GM13976 (cell line): ENCODE measurements around the gene UBALD2.

Experiments
- DNase-seq: peaks from one replicate; pipeline ENCODE4 v3.0.0; 2012; ENCODE audit warnings: low spot score
- in situ Hi-C: fragments of 300-500 bp; cut with MboI; formaldehyde crosslinking; loops from one replicate; pipeline ENCODE4 v1.12.0; 2022; ENCODE audit warnings: low sequenced_read_pairs, mixed read lengths, inconsistent platforms; ENCODE audit not compliant: unreplicated experiment
- TF ChIP-seq, protein P1 (sequence below): IDR thresholded peaks from 2 replicates; pipeline ENCODE4 v1.5.1; 2012; ENCODE audit warnings: borderline replicate concordance, mild to moderate bottlenecking; ENCODE audit not compliant: insufficient read depth; ENCODE audit errors: extremely low read depth, missing control alignments, control extremely low read depth

The UBALD2 gene

DNA sequence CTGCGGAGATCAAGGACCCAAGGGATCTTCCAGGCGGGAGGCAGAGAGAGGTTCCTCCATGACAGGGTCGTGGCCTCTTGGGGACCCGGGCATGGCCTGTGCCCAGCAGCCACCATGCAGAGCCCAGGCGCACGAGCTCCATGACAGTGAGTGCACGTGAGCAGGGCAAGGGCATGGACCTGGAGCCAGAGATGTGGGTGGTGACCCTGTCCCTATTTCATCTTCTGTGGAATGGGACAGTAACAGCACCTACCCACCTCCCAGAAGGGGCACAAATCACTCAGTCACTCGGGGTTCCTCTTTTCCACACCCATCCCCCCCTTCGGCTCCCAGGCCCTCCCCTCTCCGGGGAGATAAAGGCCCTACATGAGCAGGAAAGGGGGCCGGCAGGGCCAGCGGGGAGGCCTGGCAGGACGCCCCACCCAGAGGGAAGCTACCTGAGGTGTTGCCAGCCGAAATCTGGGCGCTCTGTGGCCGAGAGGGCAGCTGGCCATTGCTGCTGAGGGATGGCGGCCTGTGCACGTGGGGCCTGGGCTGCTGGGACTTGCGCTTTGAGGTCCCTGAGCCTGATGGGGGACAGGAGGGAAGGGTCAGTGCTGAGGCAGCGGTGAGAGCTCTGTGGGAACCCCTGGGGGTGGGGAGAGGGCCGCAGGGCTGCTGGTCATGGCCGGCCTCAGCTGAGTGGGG lies 10.4 kb downstream of the UBALD2 start:
- in situ Hi-C loops: loop anchor here (25.0 kb wide), 1 partner anchor 363 kb away; the partner anchor contains the start of gene MRPL38
- TF ChIP-seq, protein P1, sequence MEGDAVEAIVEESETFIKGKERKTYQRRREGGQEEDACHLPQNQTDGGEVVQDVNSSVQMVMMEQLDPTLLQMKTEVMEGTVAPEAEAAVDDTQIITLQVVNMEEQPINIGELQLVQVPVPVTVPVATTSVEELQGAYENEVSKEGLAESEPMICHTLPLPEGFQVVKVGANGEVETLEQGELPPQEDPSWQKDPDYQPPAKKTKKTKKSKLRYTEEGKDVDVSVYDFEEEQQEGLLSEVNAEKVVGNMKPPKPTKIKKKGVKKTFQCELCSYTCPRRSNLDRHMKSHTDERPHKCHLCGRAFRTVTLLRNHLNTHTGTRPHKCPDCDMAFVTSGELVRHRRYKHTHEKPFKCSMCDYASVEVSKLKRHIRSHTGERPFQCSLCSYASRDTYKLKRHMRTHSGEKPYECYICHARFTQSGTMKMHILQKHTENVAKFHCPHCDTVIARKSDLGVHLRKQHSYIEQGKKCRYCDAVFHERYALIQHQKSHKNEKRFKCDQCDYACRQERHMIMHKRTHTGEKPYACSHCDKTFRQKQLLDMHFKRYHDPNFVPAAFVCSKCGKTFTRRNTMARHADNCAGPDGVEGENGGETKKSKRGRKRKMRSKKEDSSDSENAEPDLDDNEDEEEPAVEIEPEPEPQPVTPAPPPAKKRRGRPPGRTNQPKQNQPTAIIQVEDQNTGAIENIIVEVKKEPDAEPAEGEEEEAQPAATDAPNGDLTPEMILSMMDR: no peak
- DNase-seq: no peak

GRCh38 chr17:76276069-76276431 lies 10.9 kb downstream of the UBALD2 start:
- TF ChIP-seq, protein P1: no peak
- no peak for DNase-seq
- in situ Hi-C loops: loop anchor here (25.0 kb wide), 1 partner anchor 364 kb away; the partner anchor contains the start of gene MRPL38

DNA sequence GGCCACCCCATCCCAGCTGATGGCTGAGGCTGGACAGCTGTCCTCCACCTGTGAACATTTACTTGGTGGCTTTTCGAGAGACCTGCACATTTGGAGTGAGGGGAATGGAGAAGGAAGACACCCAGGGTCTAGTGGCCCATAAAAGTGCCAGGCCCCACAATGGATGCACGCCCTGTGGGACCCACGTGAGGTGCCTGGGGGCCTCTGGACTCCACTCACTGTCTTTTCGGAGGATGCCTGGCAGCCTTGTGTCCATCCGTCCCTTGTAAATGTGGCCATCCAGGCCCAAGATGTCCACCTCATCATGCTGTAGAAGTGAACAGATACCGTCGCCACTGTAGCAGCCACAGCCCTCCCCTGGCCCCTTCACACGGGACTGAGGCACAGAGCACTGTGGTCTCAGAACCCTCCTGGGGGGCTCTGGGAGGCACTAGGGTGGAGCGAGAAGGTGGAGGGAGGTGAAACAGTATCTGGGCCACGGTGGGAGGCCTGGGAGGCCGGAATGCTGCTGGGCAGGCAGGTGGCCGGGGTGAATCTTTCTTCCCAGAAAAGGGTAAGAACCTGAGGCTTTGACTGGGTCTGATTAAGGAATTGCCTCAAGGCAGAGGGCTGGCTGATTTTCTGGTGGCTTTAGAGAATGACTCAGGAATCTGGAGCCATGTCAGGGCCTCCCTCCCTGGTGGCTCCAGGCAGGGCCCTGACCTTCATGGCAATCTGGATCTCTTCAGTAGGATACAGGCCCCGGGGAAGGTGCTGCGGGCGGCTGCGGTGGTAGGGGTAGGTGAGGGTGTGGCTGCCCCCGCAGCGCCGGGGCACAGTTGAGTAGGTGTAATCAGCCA lies 11.5 kb downstream of the UBALD2 start:
- TF ChIP-seq, protein P1: no peak
- in situ Hi-C loops: loop anchor here (25.0 kb wide), 1 partner anchor 364 kb away; the partner anchor contains the start of gene MRPL38
- DNase-seq: no peak

DNA sequence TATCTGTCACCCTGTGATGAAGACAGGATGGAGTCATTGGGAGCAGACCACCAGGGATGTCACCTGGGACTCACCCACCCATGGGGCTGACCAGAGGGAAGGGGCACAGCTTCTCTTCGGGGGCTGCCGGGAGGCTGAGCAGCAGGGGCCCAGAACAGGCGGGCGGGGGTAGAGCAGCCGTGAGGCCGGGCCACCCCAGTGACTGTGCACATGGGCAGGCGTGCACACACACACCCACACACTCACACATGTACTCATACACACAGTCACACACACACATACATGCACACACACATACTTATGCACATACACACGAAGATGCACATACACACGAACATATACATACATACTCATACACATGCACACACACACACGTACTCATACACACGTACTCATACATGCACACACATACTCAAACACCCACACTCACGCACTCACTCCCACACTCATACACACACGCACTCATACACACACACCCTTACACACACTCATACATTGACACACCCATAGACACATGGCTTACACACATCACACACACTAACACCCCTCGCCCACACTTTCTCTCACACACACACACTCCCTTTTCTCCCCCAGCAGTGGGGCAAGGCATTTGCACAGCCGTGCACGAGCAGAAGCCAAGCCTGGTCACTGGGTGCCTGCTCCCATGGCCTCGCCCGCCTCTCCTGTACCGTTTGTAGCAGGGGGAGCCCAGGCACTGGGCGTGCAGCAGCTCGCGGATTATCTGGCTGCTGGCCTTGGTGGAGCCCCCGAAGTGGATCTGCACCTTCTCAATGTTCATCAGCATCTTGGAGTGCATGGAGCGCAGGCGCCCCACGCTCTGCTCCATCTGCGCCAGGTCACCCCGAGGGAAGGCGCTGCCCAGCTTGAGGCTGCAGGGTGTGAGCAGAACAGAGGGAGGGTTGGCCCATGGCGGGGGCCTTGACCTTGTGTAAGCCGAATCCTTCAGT lies 12.4 kb downstream of the UBALD2 start:
- no peak for DNase-seq
- in situ Hi-C loops: loop anchor here (25.0 kb wide), 1 partner anchor 365 kb away; the partner anchor contains the start of gene MRPL38
- TF ChIP-seq, protein P1: no peak

DNA sequence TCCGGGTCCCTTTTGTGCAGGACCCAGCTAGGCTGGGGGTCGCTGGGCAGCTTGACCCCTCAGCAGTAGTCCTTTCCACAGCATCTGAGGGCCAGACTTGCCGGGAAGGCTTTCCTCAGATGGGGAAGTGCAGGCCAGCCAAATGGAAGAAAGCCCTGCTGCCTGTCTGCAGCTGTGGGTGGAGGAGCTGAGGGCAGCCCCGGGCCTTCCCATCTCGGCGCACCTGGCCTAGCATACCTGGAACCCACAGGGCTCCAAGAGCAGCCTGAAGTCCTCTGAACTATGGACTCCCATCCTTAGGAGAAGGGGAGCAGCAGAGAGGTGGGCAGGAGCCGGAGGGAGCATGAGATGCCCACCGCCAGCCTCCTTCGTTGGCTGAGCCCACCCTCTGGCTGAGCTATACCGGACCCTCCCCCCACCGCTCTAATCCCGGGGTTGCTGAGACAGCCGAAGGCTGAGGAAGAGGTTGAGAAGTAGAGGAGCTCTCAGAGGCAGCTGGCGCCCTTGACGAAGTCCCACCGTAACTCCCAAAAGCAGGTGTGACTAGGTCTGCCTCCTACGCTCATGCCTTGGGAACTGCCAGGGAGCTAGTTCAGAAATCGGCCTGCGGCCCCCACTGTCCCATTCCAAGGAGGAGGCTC lies 13.2 kb downstream of the UBALD2 start:
- no peak for DNase-seq
- TF ChIP-seq, protein P1: no peak
- in situ Hi-C loops: loop anchor here (25.0 kb wide), 1 partner anchor 366 kb away; the partner anchor contains the start of gene MRPL38
